Activated CD4-positive, alpha-beta T cell treated with anti-CD3 and anti-CD28 coated beads for 24 hours (primary cell): ENCODE data around the gene CCDC122.
"Not testable (repeated sequence)": the region's sequence is repeated elsewhere in the genome, so short reads cannot be mapped to it uniquely, and the experiment has no call there.

ENCODE experiments used
- DNase-seq, 2 donors: peaks; one replicate each; pipeline ENCODE4 v3.0.0-alpha.2; 2020; ENCODE audit warnings: low read depth in 2 of 2

Gene CCDC122

DNA sequence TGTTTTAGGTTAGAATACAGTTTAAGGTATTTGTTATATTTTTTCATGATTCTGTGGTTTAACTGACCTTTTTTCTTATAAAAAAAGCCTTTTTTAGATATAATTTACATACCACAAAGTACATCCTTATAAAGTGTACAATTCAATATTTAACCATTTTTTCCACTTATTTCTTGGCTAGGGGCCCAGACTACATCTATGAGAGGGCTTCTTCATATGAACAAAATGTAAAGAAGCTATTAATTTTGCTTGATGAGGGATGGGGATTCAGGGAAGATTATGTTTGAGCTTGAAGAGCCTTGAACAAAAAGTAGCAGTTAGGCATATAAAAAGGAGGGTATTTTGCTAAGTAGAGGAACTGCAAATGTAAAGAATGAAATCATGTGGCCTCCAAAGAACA lies 2.2 kb downstream of the CCDC122 start:
- no peak for DNase-seq

DNA sequence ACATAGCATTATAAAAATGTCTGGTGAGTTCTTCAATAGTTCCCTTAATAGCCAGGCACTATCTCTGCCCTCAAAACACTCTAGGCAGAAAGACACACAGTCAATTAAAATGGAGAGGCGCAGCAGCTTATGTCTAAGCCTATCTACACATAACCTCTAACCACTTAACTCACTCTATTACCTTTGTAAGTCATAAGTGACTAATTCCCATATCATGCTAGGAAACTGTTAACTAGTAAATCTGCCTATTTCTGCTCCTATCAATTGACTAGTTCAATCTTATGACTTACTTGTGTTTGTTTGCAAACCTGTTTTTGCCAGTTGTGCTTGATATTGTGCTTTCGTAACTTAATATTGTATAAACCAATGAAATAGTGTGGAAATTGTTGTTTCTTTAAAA lies 3.2 kb downstream of the CCDC122 start:
- no peak for DNase-seq

DNA sequence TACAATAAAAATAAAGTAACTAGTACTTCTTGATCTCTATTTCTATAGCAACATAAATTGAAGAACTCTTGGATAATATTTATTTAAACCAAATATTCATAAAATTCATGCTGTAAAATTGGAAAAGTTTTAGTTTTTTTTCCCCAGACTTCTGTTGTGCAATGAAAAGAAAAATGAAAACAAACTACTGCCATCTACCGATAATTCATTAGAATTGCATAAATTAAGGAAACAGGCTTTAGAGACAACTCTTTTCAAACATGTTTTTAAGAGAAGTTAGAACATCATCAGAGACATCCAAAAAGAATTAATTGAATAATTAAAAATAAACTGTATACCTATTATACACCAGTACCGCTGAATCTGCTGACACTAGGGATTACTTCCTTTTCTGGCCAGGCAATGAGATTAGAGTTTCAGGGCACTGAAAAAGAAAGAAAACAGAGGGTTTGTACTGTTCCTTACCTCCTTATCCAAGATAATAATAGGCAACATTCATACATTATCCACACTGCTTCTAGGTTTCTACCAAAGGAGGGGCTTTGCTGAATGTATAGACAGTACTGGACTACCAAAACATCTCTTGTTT lies 4.9 kb downstream of the CCDC122 start:
- no peak for DNase-seq

DNA sequence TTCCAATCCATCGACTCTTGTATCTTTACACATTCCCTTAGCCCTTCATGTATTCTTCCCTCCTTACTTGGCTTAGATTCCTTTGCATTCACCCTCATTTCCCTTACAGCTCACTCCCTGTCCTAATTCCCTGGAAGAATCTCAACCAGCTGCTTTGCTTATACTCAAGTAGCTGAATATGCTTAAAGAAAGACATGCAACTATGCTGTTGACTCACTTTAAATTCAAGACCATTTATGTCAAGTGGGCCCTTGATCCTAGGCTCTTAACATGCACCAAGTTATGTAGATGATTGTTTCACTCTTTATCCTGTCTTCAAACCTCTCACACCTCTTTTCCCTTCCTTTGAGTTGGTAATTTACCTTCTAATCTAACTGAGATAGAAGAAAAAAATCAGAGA lies 7.4 kb downstream of the CCDC122 start:
- no peak for DNase-seq

- DNase-seq, result no peak
Observed at GRCh38 chr13:43865892-43866291, 13.6 kb downstream of the CCDC122 start.

GRCh38 chr13:43864921-43865320 lies 14.6 kb downstream of the CCDC122 start:
- DNase-seq, result no peak

DNA sequence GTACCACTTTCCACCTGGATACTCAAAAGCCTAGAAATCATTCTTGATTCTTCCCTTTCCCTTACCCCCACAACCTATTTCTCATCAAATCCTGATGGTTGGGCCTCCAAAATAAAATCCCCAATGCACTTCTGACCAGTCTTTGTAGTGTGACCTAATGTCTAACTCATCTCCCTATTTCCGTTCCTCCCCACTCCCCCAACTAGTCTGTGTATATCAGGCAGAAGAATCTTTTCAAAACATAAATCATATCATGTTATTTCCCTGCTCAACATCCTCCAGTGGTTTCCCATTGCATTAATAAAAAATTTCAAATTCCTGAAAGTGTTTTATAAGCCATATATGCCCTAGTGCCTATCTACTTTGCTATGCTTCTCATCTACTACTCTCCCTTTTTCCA lies 17.7 kb downstream of the CCDC122 start:
- no peak for DNase-seq

GRCh38 chr13:43852923-43853404 lies 26.6 kb downstream of the CCDC122 start:
- no peak for DNase-seq

DNA sequence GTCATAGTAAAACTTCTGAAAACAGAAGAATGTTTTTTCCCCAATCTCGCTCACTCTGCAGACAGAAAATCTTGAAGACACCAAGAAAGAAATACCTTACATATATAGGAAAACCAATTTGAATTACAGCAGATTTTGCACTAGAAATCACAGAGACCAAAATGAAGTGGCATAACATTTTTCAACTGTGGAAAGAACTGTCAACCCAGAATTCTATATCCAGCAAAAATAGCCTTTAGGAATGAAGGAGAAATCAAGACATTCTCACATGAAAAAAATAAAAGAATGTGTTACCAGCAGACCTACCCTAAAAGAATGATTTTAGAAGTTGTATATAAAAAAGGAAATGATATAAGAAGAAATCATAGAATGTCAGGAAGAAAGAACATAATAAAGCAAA lies 28.7 kb downstream of the CCDC122 start:
- no peak for DNase-seq

DNA sequence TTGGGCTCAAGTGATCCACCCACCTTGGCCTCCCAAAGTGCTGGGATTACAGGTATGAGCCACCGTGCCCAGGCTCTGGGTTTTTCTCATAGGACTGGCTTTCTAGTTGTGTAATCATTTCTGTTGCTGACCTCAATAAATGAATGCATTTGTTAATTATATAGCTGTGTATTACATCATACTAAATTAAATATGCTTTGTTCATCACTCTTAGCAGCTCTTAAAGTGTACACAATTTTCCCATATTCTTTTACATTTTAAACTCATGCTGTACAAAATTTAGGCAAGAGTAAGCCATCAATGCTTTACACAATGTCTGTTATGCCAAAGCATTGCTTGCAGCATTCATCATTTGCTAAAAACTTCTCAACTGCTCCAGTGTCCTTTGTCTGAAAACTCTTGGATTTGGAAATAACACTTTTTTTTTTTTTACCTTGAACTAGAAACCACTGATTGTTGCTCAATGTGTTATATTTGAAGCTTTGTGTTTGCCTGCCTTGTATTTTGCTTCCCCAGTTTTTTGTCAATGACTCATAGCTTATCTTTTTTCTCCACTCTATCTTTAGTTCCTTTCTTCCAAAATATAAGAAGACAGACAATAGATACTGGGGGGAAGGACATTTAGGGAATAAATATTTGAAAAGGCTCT lies 31.4 kb downstream of the CCDC122 start:
- no peak for DNase-seq

DNA sequence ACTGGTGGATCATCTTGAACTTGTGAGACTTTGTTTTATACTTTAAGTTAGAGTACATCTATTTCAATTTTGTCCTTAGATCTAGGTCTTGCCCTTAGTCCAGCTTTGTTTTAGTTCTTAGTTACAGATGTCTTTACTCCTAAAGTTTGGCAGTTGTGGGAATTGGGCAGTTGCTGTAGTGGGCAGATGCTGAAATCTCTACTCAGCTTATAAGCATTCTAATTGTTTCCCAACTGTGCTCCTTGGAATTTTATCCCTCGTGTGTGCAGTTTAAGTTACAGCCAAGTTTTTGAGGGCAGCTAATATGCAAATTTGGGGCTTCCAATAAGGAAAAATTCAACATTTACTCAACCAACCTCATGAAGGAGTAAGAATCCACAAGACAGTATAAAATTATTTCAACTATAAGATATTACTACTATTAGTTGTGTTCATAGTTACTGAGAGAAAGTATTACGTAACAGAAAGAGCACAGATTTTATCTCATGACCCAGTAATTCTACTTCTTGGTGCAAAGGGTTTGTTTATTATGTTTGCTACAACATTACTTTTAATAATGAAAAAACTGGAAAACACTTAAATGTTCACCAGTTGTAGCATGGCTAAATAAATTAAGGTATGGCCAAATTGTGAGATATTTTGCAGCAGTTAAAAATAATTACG lies 32.9 kb downstream of the CCDC122 start:
- DNase-seq, result no peak

GRCh38 chr13:43838909-43839308 lies 40.6 kb downstream of the CCDC122 start:
- DNase-seq, result no peak

DNA sequence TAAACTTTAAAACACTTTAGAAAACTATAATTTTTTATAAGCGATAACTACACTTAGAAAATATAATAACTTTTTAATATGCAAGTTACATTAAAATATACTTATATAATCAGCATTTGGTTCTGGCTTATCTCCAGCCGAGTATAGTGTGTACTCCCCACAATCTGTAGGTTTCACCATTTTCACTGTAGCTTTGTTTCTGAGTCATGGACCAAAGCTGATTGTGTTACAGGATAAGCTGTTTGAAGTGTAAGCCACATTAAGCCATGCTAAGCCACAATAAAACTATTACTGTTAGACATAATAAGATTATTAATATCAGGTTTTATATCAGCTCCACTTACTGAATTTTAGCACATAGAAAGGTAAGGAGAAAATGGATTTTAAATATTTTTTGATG lies 43.8 kb downstream of the CCDC122 start:
- DNase-seq, result no peak

- no peak for DNase-seq
Observed at GRCh38 chr13:43831088-43831487, 48.5 kb downstream of the CCDC122 start.

- no peak for DNase-seq
Observed at GRCh38 chr13:43830497-43830881, 49.1 kb downstream of the CCDC122 start.

DNA sequence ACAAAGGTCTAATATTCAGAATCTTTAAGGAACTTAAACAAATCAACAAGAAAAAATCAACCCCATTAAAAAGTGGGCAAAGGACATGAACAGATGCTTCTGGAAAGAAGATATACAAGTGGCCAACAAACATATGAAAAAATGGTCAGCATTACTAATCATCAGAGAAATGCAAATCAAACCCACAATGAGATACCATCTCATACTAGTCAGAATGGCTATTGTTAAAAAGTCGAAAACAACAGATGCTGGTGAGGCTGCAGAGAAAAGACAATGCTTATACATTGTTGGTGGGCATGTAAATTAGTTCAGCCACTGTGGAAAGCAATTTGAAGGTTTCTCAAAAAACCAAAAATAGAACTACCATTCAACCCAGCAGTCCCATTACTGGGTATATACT lies 54.9 kb downstream of the CCDC122 start:
- not testable (repeated sequence) for DNase-seq

- DNase-seq, result no peak
Observed at GRCh38 chr13:43822969-43823368, 56.6 kb downstream of the CCDC122 start.

- DNase-seq, result no peak
Observed at GRCh38 chr13:43816401-43816889, 63.1 kb downstream of the CCDC122 start.

- DNase-seq, result no peak
Observed at GRCh38 chr13:43815204-43815603, 64.3 kb downstream of the CCDC122 start.

GRCh38 chr13:43808676-43809075 lies 70.9 kb downstream of the CCDC122 start:
- no peak for DNase-seq

DNA sequence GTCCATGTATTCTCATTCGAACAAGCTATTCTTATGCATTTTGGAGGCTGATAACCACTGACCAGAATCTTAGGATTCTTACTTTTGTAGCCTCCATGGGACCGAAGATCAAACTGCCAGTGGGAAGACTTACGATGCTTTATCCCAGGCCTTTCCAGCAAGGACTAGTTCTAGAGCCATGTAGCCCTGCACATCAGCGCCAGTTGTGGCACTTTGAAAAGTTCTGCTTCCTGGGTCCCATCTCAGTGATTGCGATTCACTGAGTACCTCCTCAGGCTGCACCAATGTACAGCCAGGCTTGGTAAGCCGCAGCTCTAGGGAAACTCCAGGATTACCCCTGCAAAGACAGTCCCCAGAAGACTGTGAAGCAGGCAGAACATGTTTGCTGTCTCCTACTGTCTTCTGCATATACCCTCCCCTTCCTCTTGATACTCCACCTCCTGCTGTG lies 73.8 kb downstream of the CCDC122 start:
- DNase-seq, result no peak

- no peak for DNase-seq
Observed at GRCh38 chr13:43805071-43805468, 74.5 kb downstream of the CCDC122 start.

DNA sequence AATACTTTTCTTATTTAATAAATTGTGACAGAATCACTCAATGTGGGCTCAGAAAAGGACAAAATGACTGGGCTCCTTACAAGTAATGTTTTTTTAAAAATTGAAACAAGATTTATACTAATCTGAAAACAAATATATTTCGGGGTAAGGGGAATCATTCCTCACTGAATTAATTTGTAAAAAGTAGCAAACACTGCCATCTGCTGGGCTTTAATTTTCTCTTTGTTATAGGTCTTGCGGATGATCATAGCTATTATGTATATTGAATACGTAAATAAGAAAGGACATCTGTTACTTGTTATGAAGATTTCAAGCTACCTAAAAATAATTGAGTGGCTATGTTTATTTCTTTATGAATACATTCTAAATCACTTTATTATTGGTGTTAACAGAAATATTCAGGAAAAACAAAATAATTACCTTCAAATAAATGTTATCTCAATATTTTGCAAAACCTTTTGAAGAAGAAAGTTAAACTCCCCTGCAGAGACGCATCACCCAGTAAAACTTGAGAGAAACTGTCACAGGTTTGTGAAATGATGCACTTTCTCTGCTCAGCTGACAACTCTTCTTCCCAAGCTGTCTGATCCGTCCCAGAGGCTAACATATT lies 75.0 kb downstream of the CCDC122 start:
- peak in 1 of 2 donors; percentile 22 for DNase-seq
